GM12878 (cell line): Measurements from ENCODE around the gene ERCC2. TPM values are rescaled to one million over a fixed set of nuclear protein-coding genes. Genes with fewer than 3 reads are reported as not detected.

Experiments used
- ATF2 ChIP-seq: IDR thresholded peaks from 2 replicates; pipeline ENCODE4 v1.6.1; 2012; ENCODE audit warnings: low read length, inconsistent platforms
- FOXK2 ChIP-seq: fragments of 450-650 bp; IDR thresholded peaks from 2 replicates; pipeline ENCODE4 v1.6.1; 2017; ENCODE audit warnings: mild to moderate bottlenecking, moderate library complexity
- NR2C1 ChIP-seq: fragments of 450-650 bp; IDR thresholded peaks from 2 replicates; pipeline ENCODE4 v1.6.1; 2017; ENCODE audit warnings: antibody characterized with exemption, mild to moderate bottlenecking, moderate library complexity
- POLR2AphosphoS5 ChIP-seq: IDR thresholded peaks from 2 replicates; pipeline ENCODE4 v1.6.1; 2011; ENCODE audit warnings: mild to moderate bottlenecking, low read length, inconsistent platforms
- RB1 ChIP-seq: fragments of 450-650 bp; formaldehyde crosslinking; IDR thresholded peaks from 2 replicates; pipeline ENCODE4 v1.6.1; 2017; ENCODE audit warnings: mild to moderate bottlenecking, borderline replicate concordance
- RBBP5 ChIP-seq: fragments of 200-600 bp; sonication (generic); conservative IDR thresholded peaks from 2 replicates; pipeline ENCODE4 v1.6.1; 2016
- SIX5 ChIP-seq: IDR thresholded peaks from 2 replicates; pipeline ENCODE4 v1.6.1; 2011; ENCODE audit warnings: mild to moderate bottlenecking, low read depth, low read length, moderate library complexity; ENCODE audit not compliant: severe bottlenecking
- USF2 ChIP-seq: IDR thresholded peaks from 2 replicates; pipeline ENCODE4 v1.6.1; 2011; ENCODE audit warnings: low read depth, low read length, improper control_type of control experiment, borderline replicate concordance
- ZNF207 ChIP-seq: fragments of 450-650 bp; IDR thresholded peaks from 2 replicates; pipeline ENCODE4 v1.6.1; 2014; ENCODE audit warnings: antibody characterized with exemption, mild to moderate bottlenecking, borderline replicate concordance
- ZNF592 ChIP-seq: fragments of 450-650 bp; IDR thresholded peaks from 2 replicates; pipeline ENCODE4 v1.6.1; 2017; ENCODE audit warnings: mild to moderate bottlenecking, moderate library complexity
- polyA plus RNA-seq, 11 experiments: library from polyadenylated mRNA; depleted of rRNA in 4 of 11; unstranded in 6 of 11; stranded (reverse) in 5 of 11; fragments of >200 nt; fragmentation: Nextera tagmentation in 4 of 11; fragmentation: Illumina TruSeq in 1 of 11; extraction: Ambion mirVana in 4 of 11; extraction: Trizol in 1 of 11; gene quantifications; 1 replicate in 1 of 11; 2 replicates in 10 of 11; pipeline versions ENCODE4 v1.2.1 to v1.2.3, GENCODE V29; 2011 to 2016; ENCODE audit warnings: inconsistent platforms in 2 of 11, missing spikeins in 2 of 11, low read depth in 1 of 11
- total RNA-seq, 4 experiments: library from RNA; depleted of rRNA in 3 of 4; stranded (reverse); fragments of >200 nt in 3 of 4; fragmentation: Illumina TruSeq in 1 of 4; extraction: Trizol in 1 of 4; gene quantifications; 2 replicates each; pipeline versions ENCODE4 v1.2.1 to v1.2.3, GENCODE V29; 2013 to 2021
- TF ChIP-seq, protein P1 (sequence below): fragments of 450-650 bp; IDR thresholded peaks from 2 replicates; pipeline ENCODE4 v1.6.1; 2017; ENCODE audit warnings: mild to moderate bottlenecking, moderate library complexity
- TF ChIP-seq, protein P2 (sequence below): fragments of 450-650 bp; formaldehyde crosslinking; IDR thresholded peaks from 2 replicates; pipeline ENCODE4 v1.4.0; 2020; ENCODE audit warnings: mild to moderate bottlenecking, moderate library complexity
- TF ChIP-seq, protein P3 (sequence below): IDR thresholded peaks from 2 replicates; pipeline ENCODE4 v1.6.1; 2012; ENCODE audit warnings: low read depth, low read length, improper control_type of control experiment

Gene ERCC2
- total and polyA plus RNA-seq, 10 of the 15 experiments (the other 5 are each of a cell fraction or from before 2014, with no cell fraction given) = 1.3 to 40.1 (median 15.6) TPM

GRCh38 chr19:45402298-45403061, 32.1 kb upstream of the ERCC2 start (continued):
- TF ChIP-seq, protein P1, sequence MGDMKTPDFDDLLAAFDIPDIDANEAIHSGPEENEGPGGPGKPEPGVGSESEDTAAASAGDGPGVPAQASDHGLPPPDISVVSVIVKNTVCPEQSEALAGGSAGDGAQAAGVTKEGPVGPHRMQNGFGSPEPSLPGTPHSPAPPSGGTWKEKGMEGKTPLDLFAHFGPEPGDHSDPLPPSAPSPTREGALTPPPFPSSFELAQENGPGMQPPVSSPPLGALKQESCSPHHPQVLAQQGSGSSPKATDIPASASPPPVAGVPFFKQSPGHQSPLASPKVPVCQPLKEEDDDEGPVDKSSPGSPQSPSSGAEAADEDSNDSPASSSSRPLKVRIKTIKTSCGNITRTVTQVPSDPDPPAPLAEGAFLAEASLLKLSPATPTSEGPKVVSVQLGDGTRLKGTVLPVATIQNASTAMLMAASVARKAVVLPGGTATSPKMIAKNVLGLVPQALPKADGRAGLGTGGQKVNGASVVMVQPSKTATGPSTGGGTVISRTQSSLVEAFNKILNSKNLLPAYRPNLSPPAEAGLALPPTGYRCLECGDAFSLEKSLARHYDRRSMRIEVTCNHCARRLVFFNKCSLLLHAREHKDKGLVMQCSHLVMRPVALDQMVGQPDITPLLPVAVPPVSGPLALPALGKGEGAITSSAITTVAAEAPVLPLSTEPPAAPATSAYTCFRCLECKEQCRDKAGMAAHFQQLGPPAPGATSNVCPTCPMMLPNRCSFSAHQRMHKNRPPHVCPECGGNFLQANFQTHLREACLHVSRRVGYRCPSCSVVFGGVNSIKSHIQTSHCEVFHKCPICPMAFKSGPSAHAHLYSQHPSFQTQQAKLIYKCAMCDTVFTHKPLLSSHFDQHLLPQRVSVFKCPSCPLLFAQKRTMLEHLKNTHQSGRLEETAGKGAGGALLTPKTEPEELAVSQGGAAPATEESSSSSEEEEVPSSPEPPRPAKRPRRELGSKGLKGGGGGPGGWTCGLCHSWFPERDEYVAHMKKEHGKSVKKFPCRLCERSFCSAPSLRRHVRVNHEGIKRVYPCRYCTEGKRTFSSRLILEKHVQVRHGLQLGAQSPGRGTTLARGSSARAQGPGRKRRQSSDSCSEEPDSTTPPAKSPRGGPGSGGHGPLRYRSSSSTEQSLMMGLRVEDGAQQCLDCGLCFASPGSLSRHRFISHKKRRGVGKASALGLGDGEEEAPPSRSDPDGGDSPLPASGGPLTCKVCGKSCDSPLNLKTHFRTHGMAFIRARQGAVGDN = no peak
- TF ChIP-seq, protein P2, sequence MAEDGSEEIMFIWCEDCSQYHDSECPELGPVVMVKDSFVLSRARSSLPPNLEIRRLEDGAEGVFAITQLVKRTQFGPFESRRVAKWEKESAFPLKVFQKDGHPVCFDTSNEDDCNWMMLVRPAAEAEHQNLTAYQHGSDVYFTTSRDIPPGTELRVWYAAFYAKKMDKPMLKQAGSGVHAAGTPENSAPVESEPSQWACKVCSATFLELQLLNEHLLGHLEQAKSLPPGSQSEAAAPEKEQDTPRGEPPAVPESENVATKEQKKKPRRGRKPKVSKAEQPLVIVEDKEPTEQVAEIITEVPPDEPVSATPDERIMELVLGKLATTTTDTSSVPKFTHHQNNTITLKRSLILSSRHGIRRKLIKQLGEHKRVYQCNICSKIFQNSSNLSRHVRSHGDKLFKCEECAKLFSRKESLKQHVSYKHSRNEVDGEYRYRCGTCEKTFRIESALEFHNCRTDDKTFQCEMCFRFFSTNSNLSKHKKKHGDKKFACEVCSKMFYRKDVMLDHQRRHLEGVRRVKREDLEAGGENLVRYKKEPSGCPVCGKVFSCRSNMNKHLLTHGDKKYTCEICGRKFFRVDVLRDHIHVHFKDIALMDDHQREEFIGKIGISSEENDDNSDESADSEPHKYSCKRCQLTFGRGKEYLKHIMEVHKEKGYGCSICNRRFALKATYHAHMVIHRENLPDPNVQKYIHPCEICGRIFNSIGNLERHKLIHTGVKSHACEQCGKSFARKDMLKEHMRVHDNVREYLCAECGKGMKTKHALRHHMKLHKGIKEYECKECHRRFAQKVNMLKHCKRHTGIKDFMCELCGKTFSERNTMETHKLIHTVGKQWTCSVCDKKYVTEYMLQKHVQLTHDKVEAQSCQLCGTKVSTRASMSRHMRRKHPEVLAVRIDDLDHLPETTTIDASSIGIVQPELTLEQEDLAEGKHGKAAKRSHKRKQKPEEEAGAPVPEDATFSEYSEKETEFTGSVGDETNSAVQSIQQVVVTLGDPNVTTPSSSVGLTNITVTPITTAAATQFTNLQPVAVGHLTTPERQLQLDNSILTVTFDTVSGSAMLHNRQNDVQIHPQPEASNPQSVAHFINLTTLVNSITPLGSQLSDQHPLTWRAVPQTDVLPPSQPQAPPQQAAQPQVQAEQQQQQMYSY = no peak
- TF ChIP-seq RB1 (no peak), FOXK2 (no peak), ZNF207 (no peak), RBBP5 (no peak), NR2C1 (no peak), USF2 (no peak), ZNF592 (no peak), ATF2 (no peak), POLR2AphosphoS5 (no peak), SIX5 (no peak)
- TF ChIP-seq, protein P3, sequence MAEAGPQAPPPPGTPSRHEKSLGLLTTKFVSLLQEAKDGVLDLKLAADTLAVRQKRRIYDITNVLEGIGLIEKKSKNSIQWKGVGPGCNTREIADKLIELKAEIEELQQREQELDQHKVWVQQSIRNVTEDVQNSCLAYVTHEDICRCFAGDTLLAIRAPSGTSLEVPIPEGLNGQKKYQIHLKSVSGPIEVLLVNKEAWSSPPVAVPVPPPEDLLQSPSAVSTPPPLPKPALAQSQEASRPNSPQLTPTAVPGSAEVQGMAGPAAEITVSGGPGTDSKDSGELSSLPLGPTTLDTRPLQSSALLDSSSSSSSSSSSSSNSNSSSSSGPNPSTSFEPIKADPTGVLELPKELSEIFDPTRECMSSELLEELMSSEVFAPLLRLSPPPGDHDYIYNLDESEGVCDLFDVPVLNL = no peak
